HG02970 (cell line): ENCODE data around the gene PLCG1.
A peak's percentile ranks its signal among the peaks of the same experiment; 100 is the strongest.
"Not testable (repeated sequence)": the region's sequence is repeated elsewhere in the genome, so short reads cannot be mapped to it uniquely, and the experiment has no call there.

Source experiments
- ATAC-seq: cut with Tn5 transposase; IDR thresholded peaks from one replicate; pipeline ENCODE4 v1.9.1; 2021; ENCODE audit warnings: mild to moderate bottlenecking, moderate library complexity, moderate number of reproducible peaks; ENCODE audit not compliant: unreplicated experiment, low FRiP score

The PLCG1 gene

DNA sequence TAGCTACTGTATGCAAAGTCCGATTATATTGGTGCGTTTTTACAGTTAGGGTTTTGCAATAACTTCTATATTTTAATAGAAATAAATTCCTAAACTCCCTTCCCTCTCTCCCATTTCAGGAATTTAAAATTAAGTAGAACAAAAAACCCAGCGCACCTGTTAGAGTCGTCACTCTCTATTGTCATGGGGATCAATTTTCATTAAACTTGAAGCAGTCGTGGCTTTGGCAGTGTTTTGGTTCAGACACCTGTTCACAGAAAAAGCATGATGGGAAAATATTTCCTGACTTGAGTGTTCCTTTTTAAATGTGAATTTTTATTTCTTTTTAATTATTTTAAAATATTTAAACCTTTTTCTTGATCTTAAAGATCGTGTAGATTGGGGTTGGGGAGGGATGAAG lies 13.7 kb upstream of the PLCG1 start:
- ATAC-seq, result no peak

GRCh38 chr20:41124451-41125094 lies 12.8 kb upstream of the PLCG1 start:
- ATAC-seq, result no peak

GRCh38 chr20:41125530-41126457 lies 11.5 kb upstream of the PLCG1 start:
- ATAC-seq, result no peak

DNA sequence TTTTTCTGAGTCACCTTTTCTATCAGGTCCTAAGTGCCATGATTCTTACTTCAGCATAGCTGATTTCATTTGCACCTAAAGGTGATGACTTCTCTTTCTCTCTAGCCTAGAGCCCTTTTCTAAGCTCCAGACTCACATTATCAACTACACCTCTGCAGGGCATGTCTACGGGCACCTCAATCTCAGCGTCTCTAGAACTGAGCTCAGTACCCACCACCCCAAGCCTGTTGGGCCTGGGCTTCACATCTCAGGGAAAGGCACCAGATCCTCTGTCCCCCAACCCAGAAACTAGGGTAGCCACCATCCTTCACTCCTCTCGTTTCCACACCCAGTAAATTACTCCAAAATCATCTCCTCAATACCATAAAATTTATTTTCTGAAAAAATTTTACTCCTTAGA lies 10.6 kb upstream of the PLCG1 start:
- ATAC-seq, result no peak

DNA sequence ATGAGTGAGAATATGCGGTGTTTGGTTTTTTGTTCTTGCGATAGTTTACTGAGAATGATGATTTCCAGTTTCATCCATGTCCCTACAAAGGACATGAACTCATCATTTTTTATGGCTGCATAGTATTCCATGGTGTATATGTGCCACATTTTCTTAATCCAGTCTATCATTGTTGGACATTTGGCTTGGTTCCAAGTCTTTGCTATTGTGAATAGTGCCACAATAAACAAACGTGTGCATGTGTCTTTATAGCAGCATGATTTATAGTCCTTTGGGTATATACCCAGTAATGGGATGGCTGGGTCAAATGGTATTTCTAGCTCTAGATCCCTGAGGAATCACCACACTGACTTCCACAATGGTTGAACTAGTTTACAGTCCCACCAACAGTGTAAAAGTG lies 9.0 kb upstream of the PLCG1 start:
- ATAC-seq, result not testable (repeated sequence)

DNA sequence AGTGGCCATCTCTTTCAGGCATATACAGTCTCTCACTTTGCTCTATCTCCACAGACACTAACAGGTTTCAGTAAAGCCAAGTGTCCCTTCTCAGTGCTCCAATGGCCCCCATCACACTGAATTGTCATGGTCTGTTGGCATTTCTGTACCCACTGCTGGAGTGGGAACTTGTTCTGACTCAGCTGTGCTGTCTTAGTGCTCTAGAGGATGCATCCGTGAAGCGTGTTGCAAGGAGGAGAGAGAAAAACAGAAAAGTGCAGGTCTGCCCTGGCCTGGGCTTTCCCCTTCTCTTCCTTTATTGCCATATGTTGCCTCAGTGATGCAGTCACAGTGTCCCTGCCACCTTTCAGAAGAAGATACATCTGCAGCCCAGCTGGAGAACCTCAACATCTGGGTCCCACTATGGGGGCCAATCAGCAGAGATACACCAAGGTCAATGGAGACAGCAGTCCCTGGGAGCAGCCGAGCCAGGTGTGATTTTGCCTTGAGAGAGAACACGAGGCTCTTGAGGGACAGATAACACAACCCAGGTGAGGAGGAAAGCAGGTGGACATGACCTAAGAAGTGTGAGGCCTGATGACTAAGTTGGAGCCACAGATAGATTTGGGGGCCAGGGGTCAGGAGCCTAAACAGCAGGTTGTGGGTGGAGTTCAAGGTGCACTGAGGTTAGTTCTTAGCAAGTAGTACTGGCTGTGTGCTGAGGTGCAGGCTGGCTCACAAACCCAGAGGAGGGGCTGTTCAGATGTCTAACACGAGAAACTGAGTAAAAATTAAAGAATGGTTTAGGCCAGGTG lies 5.6 kb upstream of the PLCG1 start:
- ATAC-seq, result no peak

DNA sequence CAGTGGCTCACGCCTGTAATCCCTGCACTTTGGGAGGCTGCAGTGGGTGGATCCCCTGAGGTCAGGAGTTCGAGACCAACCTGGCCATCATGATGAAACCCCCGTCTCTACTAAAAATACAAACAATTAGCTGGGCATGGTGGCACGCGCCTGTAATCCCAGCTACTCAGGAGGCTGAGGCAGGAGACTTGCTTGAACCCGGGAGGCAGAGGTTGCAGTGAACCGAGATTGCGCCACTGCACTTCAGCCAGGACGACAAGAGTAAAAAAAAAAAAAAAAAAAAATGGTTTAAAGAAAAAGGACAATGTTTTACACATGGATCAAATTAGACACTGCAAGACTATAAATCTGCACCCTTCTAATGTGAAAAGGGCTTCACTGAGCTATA lies 5.0 kb upstream of the PLCG1 start:
- ATAC-seq, result not testable (repeated sequence)

DNA sequence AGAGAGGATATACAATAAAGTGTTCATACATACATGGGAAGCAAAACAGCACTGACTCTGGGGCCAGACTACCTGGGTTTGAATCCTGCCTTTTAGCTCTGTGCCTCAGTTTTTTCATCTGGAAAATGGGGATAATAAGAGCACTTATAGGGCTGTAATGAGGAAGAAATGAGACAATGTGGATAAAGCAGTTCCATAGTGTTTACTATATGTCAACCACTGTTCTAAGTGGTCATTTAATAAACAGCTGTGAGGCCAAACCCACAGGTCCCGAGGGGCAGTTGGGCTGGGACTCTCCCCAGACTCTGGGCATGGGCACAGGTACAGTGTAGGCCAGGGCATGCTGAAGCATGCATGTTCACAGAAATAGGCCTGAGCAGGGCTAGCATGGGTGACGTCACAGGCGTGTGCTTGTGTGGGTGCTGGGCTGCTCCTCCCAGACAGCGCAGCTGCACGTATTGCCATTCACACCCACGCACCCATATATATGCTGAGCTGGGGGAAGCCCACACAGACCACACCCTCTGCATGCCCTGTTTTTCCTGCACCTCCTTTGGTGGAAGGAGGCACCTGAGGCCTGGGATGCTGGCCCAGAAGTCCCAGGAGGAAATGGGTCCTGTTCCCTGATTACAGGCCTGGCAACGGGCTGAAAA lies 3.5 kb upstream of the PLCG1 start:
- ATAC-seq, result peak; percentile 36

DNA sequence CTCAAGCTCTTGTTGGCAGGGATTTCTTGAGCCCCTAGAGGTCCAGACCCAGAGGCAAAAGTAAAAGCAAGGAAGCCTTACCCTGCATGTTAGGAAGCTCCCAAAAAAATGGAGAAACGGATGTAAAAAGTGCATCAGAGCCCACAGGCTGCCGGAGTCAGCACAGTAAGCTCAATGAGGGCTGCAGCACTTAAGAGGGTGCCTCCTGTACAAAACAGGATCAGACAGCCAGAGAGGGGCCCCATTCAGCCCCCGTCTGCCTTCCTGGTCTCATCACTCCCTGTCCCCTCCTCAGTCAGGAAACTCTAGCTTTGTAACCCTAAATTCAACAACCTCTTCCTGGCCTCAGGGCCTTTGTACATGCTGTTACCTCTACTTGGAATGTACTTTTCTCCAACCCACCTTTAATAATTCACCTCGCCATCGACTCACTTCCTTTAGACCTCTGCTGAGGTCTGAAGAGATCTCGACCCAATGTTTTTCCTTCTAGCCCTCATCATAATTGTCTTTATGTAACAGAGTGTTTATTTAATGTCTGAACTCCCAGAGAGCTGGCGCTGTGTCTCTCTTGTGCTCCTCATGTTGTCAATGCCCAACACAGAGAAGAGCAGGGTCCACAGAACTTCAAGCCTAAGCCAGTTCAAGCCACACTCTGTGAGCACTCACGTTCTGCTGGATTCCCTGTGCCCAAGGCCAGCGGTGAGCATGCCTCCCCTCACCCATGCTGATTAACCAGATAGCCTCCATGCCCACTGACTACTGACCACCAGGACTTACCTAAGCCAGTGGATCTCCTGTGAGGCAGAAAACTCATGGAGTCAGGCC lies 2.8 kb upstream of the PLCG1 start:
- ATAC-seq, result no peak

GRCh38 chr20:41135187-41135887 lies 2.0 kb upstream of the PLCG1 start:
- ATAC-seq, result no peak

GRCh38 chr20:41135888-41136679 lies 1.3 kb upstream of the PLCG1 start:
- ATAC-seq, result no peak

DNA sequence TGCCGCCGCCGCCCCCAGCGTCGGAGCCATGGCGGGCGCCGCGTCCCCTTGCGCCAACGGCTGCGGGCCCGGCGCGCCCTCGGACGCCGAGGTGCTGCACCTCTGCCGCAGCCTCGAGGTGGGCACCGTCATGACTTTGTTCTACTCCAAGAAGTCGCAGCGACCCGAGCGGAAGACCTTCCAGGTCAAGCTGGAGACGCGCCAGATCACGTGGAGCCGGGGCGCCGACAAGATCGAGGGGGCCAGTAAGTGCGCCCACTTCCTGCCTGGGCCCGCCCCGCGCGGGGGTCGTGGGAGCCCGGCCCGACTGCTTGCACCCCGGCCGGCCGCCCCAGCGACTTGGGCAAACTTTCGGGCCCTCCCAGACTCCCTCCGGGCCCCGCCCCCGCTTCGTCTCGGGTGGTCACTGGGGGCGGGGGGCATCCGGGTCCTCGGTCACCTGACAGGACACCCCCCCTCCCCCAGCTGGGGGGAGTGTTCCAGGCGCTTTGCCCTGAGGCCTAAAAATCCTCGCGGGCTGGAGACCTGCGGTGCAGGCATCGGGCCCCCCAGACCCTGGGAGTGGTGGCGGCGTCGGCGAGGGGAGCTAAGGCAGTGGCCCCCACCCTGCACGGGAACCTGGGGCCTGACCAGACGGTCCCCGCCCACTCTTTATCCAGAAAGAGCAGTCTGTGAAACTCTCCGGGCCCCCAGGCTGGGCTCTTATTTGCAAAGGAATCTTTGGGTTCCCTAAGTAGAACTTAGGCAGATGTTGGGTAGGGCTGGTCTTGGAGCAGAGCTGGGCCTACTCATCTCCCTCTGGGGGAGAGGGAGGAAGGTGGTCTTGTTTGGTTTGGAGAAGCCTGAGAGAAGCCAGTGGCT lies 501 bp downstream of the PLCG1 start:
- peak; percentile 16 for ATAC-seq

DNA sequence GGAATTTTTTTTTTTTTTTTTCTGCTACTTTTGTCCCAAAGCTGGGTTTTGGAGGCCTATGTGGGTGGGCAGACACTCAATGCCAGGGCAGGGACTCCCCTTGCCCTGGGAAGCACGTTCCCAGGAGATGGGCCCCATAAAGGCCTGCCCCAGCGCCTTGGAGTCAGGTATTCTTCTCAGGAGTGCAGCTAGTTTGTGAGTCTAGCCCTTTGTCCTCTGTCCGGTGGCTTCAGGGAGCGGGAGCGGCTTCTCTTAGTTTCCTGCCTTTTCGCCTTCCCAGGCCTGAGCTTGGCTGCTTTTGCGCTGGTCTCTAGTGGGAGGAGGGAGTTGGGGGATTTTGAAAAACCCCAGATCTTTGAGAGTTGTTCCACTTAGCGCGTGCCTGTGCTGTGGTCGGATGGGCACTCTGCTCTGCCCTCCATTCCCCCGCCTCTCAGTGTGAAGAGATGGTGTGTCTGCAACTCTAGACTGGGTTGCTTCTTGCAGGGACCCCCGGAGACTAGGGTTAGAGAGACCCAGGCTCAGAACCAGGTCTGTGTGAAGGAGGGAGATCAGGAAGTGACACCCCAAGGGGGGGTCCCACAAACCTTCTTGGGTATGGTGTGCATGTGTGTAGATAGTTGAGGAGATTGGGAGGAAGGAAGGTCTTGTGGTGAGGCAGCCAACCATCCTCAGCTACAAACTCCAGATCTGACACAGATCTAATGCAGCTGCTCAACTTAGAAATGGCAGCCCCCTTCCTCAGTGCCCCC lies 1.3 kb downstream of the PLCG1 start:
- ATAC-seq, result no peak

DNA sequence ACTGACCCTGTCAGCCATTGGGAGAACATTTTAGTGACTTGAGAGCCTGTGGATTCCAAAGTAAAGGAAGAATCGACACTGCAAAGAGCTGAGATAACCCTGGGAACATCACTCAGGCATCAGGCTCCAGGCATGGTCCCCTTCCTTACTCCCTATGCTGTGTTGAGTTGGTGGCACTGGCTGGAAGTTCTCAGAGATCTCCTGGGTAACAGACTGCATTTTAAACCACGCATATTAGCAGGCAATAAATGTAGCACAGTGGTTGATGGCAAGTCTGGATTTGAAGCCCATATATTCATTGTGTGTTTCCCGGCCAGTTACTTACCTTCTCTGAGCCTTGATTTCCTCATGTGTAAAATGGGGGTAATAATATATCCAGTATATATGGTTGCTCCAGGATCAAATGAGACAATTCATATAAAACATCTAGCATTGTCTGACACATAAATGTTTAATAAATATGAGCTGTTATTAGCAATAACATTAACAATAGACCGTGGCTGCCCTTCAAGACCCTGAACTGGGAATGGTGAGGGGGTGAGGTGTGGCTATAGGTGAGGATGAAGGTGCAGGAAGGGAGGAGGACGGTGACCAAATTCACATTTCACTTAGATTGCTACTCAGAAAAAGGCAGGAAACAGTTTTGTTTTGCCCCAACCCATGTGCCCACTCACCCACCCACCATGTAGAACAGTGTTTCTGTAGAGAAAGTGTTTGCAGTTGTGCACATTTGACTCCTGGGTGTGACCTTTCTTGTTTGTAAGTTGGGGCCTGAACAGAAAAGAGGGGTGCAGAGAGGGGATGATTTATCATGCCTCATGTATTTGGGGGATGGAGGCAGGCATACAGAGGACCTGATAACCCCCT lies 2.1 kb downstream of the PLCG1 start:
- no peak for ATAC-seq

DNA sequence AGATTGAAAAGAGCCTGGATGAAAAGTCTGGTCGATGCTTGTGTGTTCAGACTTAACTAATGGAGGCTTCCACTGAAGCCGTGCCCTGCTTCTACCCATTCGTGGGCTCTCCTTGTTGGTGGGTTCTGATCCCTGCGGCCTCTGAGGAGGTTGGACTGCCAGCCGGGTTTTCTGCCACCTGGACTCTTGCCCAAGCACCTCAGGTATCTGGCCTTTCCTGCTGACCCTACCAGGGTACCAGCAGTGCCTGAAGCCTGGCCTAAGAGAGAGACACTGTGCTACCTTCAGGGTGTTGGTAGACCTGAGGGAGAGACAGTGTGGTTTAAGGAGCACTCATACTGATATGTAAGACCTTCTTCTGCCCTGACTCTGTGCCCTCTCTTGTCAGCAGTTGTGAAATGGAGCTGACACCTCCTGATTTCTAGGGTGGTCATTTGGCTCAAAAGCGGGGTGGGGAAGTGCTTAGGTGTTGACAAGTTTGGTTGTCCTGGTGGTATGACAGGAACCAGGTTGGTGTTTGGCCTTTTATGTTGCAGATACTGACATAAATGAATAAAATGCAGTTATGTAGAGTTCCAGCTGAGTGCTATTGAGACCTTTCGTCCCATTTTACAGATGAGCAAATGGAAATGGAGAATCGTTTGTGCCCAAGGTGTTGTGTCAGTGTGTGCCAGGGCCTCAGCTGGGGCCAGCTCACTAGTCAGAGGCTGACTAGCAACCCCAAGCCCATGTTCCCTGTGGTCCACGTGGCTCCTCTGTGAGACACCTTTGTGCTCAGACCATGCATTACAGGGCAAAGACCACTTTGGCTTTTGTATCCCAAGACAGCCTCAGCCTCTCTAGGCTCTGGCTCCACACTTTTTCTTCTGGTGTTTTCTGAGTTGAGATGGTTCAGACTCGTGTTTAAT lies 3.1 kb downstream of the PLCG1 start:
- ATAC-seq, result no peak
